ENCODE results near the gene ARHGEF28.

Gene ARHGEF28

GRCh38 chr5:73668486-73669111, 42.6 kb downstream of the ARHGEF28 start:
- no peak overlapping the region for H3K4me3 ChIP-seq (ENCODE audit: low read depth, low read length)
- DNase-seq (ENCODE audit: low read depth), result no peak
- no peak for TF ChIP-seq CTCF (conservative IDR thresholded peaks at IDR 0.05; ENCODE audit: low read depth, low read length)

- no peak for TF ChIP-seq CTCF (conservative IDR thresholded peaks at IDR 0.05; ENCODE audit: low read depth, low read length)
- no peak for DNase-seq (ENCODE audit: low read depth)
- no peak overlapping the region for H3K4me3 ChIP-seq (ENCODE audit: low read depth, low read length)
Observed at GRCh38 chr5:73670731-73671130, 44.7 kb downstream of the ARHGEF28 start.

- no peak for TF ChIP-seq CTCF (conservative IDR thresholded peaks at IDR 0.05; ENCODE audit: low read depth, low read length)
- DNase-seq (ENCODE audit: low read depth), result no peak
- no peak overlapping the region for H3K4me3 ChIP-seq (ENCODE audit: low read depth, low read length)
Observed at GRCh38 chr5:73672132-73672531, 46.1 kb downstream of the ARHGEF28 start.

GRCh38 chr5:73673161-73673591, 47.2 kb downstream of the ARHGEF28 start:
- H3K4me3 ChIP-seq (ENCODE audit: low read depth, low read length), result no peak overlapping the region
- TF ChIP-seq CTCF (conservative IDR thresholded peaks at IDR 0.05; ENCODE audit: low read depth, low read length), result peak; percentile 29
- DNase-seq (ENCODE audit: low read depth), result peak; percentile 93

GRCh38 chr5:73674669-73675004, 48.6 kb downstream of the ARHGEF28 start:
- no peak for TF ChIP-seq CTCF (conservative IDR thresholded peaks at IDR 0.05; ENCODE audit: low read depth, low read length)
- DNase-seq (ENCODE audit: low read depth), result peak; percentile 23

GRCh38 chr5:73678322-73678740, 52.3 kb downstream of the ARHGEF28 start:
- DNase-seq (ENCODE audit: low read depth), result no peak
- TF ChIP-seq CTCF (conservative IDR thresholded peaks at IDR 0.05; ENCODE audit: low read depth, low read length), result no peak
- no peak overlapping the region for H3K4me3 ChIP-seq (ENCODE audit: low read depth, low read length)

More at GRCh38 chr5:73674669-73675004, 48.6 kb downstream of the ARHGEF28 start:
- no peak overlapping the region for H3K4me3 ChIP-seq (ENCODE audit: low read depth, low read length)

- no peak overlapping the region for H3K4me3 ChIP-seq (ENCODE audit: low read depth, low read length)
- no peak for TF ChIP-seq CTCF (conservative IDR thresholded peaks at IDR 0.05; ENCODE audit: low read depth, low read length)
- no peak for DNase-seq (ENCODE audit: low read depth)
Observed at GRCh38 chr5:73678807-73679206, 52.8 kb downstream of the ARHGEF28 start.
